H7 (cell line): Measurements from ENCODE around the gene CYP1A2. TPM values are rescaled to one million over a fixed set of nuclear protein-coding genes. Genes with fewer than 3 reads are reported as not detected.

Source experiments
- DNase-seq: peaks from one replicate; pipeline ENCODE4 v3.0.0; 2012
- H3K27me3 ChIP-seq: 2 replicates; pipeline ENCODE4 v1.6.0; 2011; ENCODE audit warnings: mild to moderate bottlenecking, low read length; ENCODE audit not compliant: control insufficient read depth, insufficient read depth
- H3K36me3 ChIP-seq: replicated peaks from 2 replicates; pipeline ENCODE4 v1.5.1; 2011; ENCODE audit warnings: low read length; ENCODE audit not compliant: control insufficient read depth, insufficient read depth
- H3K4me3 ChIP-seq: 2 replicates; pipeline ENCODE4 v1.5.1; 2011; ENCODE audit warnings: low read depth, mild to moderate bottlenecking, control low read depth, low read length, moderate library complexity; ENCODE audit not compliant: insufficient read depth
- total RNA-seq: library from RNA; depleted of rRNA; stranded (reverse); fragments of >200 nt; shearing (Covaris generic); gene quantifications from 2 replicates; pipeline ENCODE4 v1.2.3, GENCODE V29; 2014; rRNA removed

The CYP1A2 gene
- not detected in 2 replicates for total RNA-seq

GRCh38 chr15:74748322-74748946 is at the start of gene CYP1A2:
Gene CYP1A2, plus strand, starts transcription at chr15:74748845. Its CDS starts 894 bp downstream, at chr15:74749739.
- DNase-seq: no peak
- H3K27me3 ChIP-seq: no peaks in the 10 kb centered on the region; the same call in 1 of the 2 replicates
- H3K4me3 ChIP-seq: no peak within 1 kb of the TSS
- H3K36me3 ChIP-seq: no peaks in the 10 kb centered on the region

- DNase-seq: no peak
- peaks cover 4% of the 10 kb centered on the region; the same call in 1 of the 2 replicates for H3K27me3 ChIP-seq
- H3K36me3 ChIP-seq: no peaks in the 10 kb centered on the region
- no peak overlapping the region for H3K4me3 ChIP-seq
Observed at GRCh38 chr15:74709011-74709410, 39.6 kb upstream of the CYP1A2 start.

GRCh38 chr15:74709892-74710291 is 38.8 kb upstream of the CYP1A2 start:
- Histone ChIP-seq H3K36me3 (no peaks in the 10 kb centered on the region), H3K4me3 (no peak overlapping the region), H3K27me3 (peaks cover 4% of the 10 kb centered on the region; the same call in 1 of the 2 replicates)
- no peak for DNase-seq

- DNase-seq: no peak
- Histone ChIP-seq H3K4me3 (no peak overlapping the region), H3K27me3 (peaks cover 4% of the 10 kb centered on the region; the same call in 1 of the 2 replicates), H3K36me3 (no peaks in the 10 kb centered on the region)
Observed at GRCh38 chr15:74710319-74711094, 38.1 kb upstream of the CYP1A2 start.

GRCh38 chr15:74712311-74712710 is 36.3 kb upstream of the CYP1A2 start:
- DNase-seq: no peak
- Histone ChIP-seq H3K27me3 (peaks cover 2% of the 10 kb centered on the region; the same call in 1 of the 2 replicates), H3K4me3 (no peak overlapping the region)

GRCh38 chr15:74716651-74717050 is 32.0 kb upstream of the CYP1A2 start:
- Histone ChIP-seq H3K4me3 (no peak overlapping the region), H3K36me3 (no peaks in the 10 kb centered on the region), H3K27me3 (no peaks in the 10 kb centered on the region; the same call in 1 of the 2 replicates)
- no peak for DNase-seq

More at GRCh38 chr15:74712311-74712710, 36.3 kb upstream of the CYP1A2 start:
- no peaks in the 10 kb centered on the region for H3K36me3 ChIP-seq

- Histone ChIP-seq H3K4me3 (no peak overlapping the region), H3K27me3 (peaks cover 25% of the 10 kb centered on the region)
Observed at GRCh38 chr15:74722591-74722990, 26.1 kb upstream of the CYP1A2 start.

GRCh38 chr15:74723187-74723586 is 25.5 kb upstream of the CYP1A2 start:
- H3K27me3 ChIP-seq: peaks cover 30% of the 10 kb centered on the region
- DNase-seq: no peak
- no peak overlapping the region for H3K4me3 ChIP-seq
- no peaks in the 10 kb centered on the region for H3K36me3 ChIP-seq

More at GRCh38 chr15:74722591-74722990, 26.1 kb upstream of the CYP1A2 start:
- H3K36me3 ChIP-seq: no peaks in the 10 kb centered on the region
- DNase-seq: no peak

- DNase-seq: peak; percentile 81
- peaks cover 30% of the 10 kb centered on the region for H3K27me3 ChIP-seq
- no peak overlapping the region for H3K4me3 ChIP-seq
- H3K36me3 ChIP-seq: no peaks in the 10 kb centered on the region
Observed at GRCh38 chr15:74723754-74724334, 24.8 kb upstream of the CYP1A2 start.

GRCh38 chr15:74724570-74725224 is 23.9 kb upstream of the CYP1A2 start:
- Histone ChIP-seq H3K27me3 (peaks cover 30% of the 10 kb centered on the region), H3K4me3 (no peak overlapping the region), H3K36me3 (no peaks in the 10 kb centered on the region)
- DNase-seq: no peak

GRCh38 chr15:74725225-74725774 is 23.3 kb upstream of the CYP1A2 start, which contains the start of gene CYP1A1:
Gene CYP1A1, minus strand, starts transcription at chr15:74725528. Its CDS starts 2,431 bp downstream, at chr15:74723097.
- peaks cover 30% of the 10 kb centered on the region for H3K27me3 ChIP-seq

GRCh38 chr15:74725845-74726773 is 22.5 kb upstream of the CYP1A2 start:
- Histone ChIP-seq H3K4me3 (peak overlapping the region; percentile 61), H3K36me3 (no peaks in the 10 kb centered on the region), H3K27me3 (peaks cover 30% of the 10 kb centered on the region)
- DNase-seq: peak; percentile 90

More at GRCh38 chr15:74725225-74725774, 23.3 kb upstream of the CYP1A2 start, which contains the start of gene CYP1A1:
- Histone ChIP-seq H3K4me3 (peak within 1 kb of the TSS; percentile 61), H3K36me3 (no peaks in the 10 kb centered on the region)
- DNase-seq: peak; percentile 75

GRCh38 chr15:74726774-74727164 is 21.9 kb upstream of the CYP1A2 start:
- Histone ChIP-seq H3K36me3 (no peaks in the 10 kb centered on the region), H3K27me3 (peaks cover 30% of the 10 kb centered on the region), H3K4me3 (peak overlapping the region; percentile 61)
- DNase-seq: no peak
